GM12878 (cell line): Measurements from ENCODE around the gene B3GNT2. TPM values are rescaled to one million over a fixed set of nuclear protein-coding genes. Genes with fewer than 3 reads are reported as not detected.

ENCODE experiments used
- BACH1 ChIP-seq: fragments of 450-650 bp; IDR thresholded peaks from 2 replicates; pipeline ENCODE4 v1.6.1; 2017; ENCODE audit warnings: mild to moderate bottlenecking, borderline replicate concordance
- CBX5 ChIP-seq: sonication (generic); IDR thresholded peaks from 2 replicates; pipeline ENCODE4 v1.6.1; 2016; ENCODE audit warnings: low read depth, moderate library complexity, mild to moderate bottlenecking, inconsistent platforms
- DPF2 ChIP-seq: fragments of 450-650 bp; IDR thresholded peaks from 2 replicates; pipeline ENCODE4 v1.6.1; 2017; ENCODE audit warnings: mild to moderate bottlenecking
- LARP7 ChIP-seq: fragments of 450-650 bp; IDR thresholded peaks from 2 replicates; pipeline ENCODE4 v1.6.1; 2017; ENCODE audit warnings: mild to moderate bottlenecking
- MTA2 ChIP-seq: fragments of 450-650 bp; IDR thresholded peaks from 2 replicates; pipeline ENCODE4 v1.6.1; 2016; ENCODE audit warnings: low read depth, mild to moderate bottlenecking, moderate library complexity
- NFIC ChIP-seq: IDR thresholded peaks from 2 replicates; pipeline ENCODE4 v1.6.1; 2012; ENCODE audit warnings: low read depth, mild to moderate bottlenecking, inconsistent platforms, low read length, moderate library complexity
- STAT3 ChIP-seq: IDR thresholded peaks from 2 replicates; pipeline ENCODE4 v1.6.1; 2011; ENCODE audit warnings: low read depth, low read length, improper control_type of control experiment
- TCF3 ChIP-seq: IDR thresholded peaks from 2 replicates; pipeline ENCODE4 v1.6.1; 2012; ENCODE audit warnings: low read depth, mild to moderate bottlenecking, low read length, borderline replicate concordance; ENCODE audit not compliant: insufficient read depth
- ZNF217 ChIP-seq: fragments of 450-650 bp; IDR thresholded peaks from 2 replicates; pipeline ENCODE4 v1.6.1; 2017; ENCODE audit warnings: antibody characterized with exemption, mild to moderate bottlenecking
- ZNF384 ChIP-seq: IDR thresholded peaks from 2 replicates; pipeline ENCODE4 v1.6.1; 2012; ENCODE audit warnings: low read depth, mild to moderate bottlenecking, low read length, improper control_type of control experiment, borderline replicate concordance
- ZZZ3 ChIP-seq: IDR thresholded peaks from 2 replicates; pipeline ENCODE4 v1.6.1; 2011; ENCODE audit warnings: low read depth; ENCODE audit not compliant: control insufficient read depth, insufficient read length
- polyA plus RNA-seq, 11 experiments: library from polyadenylated mRNA; depleted of rRNA in 4 of 11; unstranded in 6 of 11; stranded (reverse) in 5 of 11; fragments of >200 nt; fragmentation: Nextera tagmentation in 4 of 11; fragmentation: Illumina TruSeq in 1 of 11; extraction: Ambion mirVana in 4 of 11; extraction: Trizol in 1 of 11; gene quantifications; 1 replicate in 1 of 11; 2 replicates in 10 of 11; pipeline versions ENCODE4 v1.2.1 to v1.2.3, GENCODE V29; 2011 to 2016; ENCODE audit warnings: inconsistent platforms in 2 of 11, missing spikeins in 2 of 11, low read depth in 1 of 11
- total RNA-seq, 4 experiments: library from RNA; depleted of rRNA in 3 of 4; stranded (reverse); fragments of >200 nt in 3 of 4; fragmentation: Illumina TruSeq in 1 of 4; extraction: Trizol in 1 of 4; gene quantifications; 2 replicates each; pipeline versions ENCODE4 v1.2.1 to v1.2.3, GENCODE V29; 2013 to 2021
- TF ChIP-seq, protein P1 (sequence below): fragments of 450-650 bp; IDR thresholded peaks from 2 replicates; pipeline ENCODE4 v1.6.1; 2017; ENCODE audit warnings: borderline replicate concordance
- TF ChIP-seq, protein P2 (sequence below): fragments of 150-350 bp; IDR thresholded peaks from 2 replicates; pipeline ENCODE4 v1.6.1; 2016; ENCODE audit warnings: low read depth, low read length
- TF ChIP-seq, protein P3 (sequence below): IDR thresholded peaks from 2 replicates; pipeline ENCODE4 v1.6.1; 2012; ENCODE audit warnings: low read length, inconsistent platforms
- TF ChIP-seq, protein P4 (sequence below): fragments of 450-650 bp; IDR thresholded peaks from 2 replicates; pipeline ENCODE4 v1.6.1; 2018; ENCODE audit warnings: mild to moderate bottlenecking, low read depth, moderate library complexity; ENCODE audit not compliant: partially characterized antibody
- TF ChIP-seq, protein P5 (sequence below): fragments of 150-350 bp; IDR thresholded peaks from 2 replicates; pipeline ENCODE4 v1.6.1; 2014; ENCODE audit warnings: mild to moderate bottlenecking, low read depth, low read length

B3GNT2 gene
- total and polyA plus RNA-seq, 10 of the 15 experiments (the other 5 are each of a cell fraction or from before 2014, with no cell fraction given): 19.7 to 103 (median 76.3) TPM

DNA sequence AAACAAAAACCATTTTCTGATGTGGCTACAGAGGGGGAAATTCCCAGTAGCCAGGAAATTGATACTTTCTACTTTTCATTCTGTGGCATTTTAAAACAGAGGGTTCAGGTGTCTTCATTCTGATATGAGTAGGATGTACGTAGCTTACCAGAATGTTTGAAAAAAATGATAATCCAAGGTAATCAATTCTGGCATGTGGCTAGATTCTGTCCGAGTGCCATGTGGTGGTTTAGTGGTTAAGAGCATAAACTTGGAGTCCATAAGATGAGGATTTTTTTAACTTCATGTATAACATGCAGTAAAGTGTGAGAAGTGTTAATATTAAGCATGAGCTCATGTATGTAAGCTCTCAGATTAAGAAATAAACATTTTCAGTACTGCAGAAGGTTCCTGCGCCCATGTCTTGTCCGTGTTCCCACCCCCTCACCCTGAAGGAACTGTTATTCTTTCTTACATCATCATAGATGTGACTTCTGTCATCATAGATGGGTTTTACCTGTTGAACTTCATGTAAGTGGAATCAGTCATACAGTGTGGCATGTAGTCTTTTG, 4.5 kb downstream of the B3GNT2 start (continued):
- TF ChIP-seq, protein P1, sequence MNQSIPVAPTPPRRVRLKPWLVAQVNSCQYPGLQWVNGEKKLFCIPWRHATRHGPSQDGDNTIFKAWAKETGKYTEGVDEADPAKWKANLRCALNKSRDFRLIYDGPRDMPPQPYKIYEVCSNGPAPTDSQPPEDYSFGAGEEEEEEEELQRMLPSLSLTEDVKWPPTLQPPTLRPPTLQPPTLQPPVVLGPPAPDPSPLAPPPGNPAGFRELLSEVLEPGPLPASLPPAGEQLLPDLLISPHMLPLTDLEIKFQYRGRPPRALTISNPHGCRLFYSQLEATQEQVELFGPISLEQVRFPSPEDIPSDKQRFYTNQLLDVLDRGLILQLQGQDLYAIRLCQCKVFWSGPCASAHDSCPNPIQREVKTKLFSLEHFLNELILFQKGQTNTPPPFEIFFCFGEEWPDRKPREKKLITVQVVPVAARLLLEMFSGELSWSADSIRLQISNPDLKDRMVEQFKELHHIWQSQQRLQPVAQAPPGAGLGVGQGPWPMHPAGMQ: no peak
- TF ChIP-seq DPF2 (no peak), LARP7 (no peak), STAT3 (0 out of 2 replicates have a peak, but pooled peaks have one; percentile 38), BACH1 (no peak), NFIC (peak; percentile 60), CBX5 (no peak), TCF3 (no peak), MTA2 (no peak; the same call in 1 of the 2 replicates), ZZZ3 (no peak), ZNF384 (peak; percentile 76), ZNF217 (no peak)
- TF ChIP-seq, protein P2, sequence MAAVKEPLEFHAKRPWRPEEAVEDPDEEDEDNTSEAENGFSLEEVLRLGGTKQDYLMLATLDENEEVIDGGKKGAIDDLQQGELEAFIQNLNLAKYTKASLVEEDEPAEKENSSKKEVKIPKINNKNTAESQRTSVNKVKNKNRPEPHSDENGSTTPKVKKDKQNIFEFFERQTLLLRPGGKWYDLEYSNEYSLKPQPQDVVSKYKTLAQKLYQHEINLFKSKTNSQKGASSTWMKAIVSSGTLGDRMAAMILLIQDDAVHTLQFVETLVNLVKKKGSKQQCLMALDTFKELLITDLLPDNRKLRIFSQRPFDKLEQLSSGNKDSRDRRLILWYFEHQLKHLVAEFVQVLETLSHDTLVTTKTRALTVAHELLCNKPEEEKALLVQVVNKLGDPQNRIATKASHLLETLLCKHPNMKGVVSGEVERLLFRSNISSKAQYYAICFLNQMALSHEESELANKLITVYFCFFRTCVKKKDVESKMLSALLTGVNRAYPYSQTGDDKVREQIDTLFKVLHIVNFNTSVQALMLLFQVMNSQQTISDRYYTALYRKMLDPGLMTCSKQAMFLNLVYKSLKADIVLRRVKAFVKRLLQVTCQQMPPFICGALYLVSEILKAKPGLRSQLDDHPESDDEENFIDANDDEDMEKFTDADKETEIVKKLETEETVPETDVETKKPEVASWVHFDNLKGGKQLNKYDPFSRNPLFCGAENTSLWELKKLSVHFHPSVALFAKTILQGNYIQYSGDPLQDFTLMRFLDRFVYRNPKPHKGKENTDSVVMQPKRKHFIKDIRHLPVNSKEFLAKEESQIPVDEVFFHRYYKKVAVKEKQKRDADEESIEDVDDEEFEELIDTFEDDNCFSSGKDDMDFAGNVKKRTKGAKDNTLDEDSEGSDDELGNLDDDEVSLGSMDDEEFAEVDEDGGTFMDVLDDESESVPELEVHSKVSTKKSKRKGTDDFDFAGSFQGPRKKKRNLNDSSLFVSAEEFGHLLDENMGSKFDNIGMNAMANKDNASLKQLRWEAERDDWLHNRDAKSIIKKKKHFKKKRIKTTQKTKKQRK: no peak
- TF ChIP-seq, protein P3, sequence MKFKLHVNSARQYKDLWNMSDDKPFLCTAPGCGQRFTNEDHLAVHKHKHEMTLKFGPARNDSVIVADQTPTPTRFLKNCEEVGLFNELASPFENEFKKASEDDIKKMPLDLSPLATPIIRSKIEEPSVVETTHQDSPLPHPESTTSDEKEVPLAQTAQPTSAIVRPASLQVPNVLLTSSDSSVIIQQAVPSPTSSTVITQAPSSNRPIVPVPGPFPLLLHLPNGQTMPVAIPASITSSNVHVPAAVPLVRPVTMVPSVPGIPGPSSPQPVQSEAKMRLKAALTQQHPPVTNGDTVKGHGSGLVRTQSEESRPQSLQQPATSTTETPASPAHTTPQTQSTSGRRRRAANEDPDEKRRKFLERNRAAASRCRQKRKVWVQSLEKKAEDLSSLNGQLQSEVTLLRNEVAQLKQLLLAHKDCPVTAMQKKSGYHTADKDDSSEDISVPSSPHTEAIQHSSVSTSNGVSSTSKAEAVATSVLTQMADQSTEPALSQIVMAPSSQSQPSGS: 0 out of 2 replicates have a peak, but pooled peaks have one; percentile 31
- TF ChIP-seq, protein P4, sequence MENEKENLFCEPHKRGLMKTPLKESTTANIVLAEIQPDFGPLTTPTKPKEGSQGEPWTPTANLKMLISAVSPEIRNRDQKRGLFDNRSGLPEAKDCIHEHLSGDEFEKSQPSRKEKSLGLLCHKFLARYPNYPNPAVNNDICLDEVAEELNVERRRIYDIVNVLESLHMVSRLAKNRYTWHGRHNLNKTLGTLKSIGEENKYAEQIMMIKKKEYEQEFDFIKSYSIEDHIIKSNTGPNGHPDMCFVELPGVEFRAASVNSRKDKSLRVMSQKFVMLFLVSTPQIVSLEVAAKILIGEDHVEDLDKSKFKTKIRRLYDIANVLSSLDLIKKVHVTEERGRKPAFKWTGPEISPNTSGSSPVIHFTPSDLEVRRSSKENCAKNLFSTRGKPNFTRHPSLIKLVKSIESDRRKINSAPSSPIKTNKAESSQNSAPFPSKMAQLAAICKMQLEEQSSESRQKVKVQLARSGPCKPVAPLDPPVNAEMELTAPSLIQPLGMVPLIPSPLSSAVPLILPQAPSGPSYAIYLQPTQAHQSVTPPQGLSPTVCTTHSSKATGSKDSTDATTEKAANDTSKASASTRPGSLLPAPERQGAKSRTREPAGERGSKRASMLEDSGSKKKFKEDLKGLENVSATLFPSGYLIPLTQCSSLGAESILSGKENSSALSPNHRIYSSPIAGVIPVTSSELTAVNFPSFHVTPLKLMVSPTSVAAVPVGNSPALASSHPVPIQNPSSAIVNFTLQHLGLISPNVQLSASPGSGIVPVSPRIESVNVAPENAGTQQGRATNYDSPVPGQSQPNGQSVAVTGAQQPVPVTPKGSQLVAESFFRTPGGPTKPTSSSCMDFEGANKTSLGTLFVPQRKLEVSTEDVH: no peak
- TF ChIP-seq, protein P5, sequence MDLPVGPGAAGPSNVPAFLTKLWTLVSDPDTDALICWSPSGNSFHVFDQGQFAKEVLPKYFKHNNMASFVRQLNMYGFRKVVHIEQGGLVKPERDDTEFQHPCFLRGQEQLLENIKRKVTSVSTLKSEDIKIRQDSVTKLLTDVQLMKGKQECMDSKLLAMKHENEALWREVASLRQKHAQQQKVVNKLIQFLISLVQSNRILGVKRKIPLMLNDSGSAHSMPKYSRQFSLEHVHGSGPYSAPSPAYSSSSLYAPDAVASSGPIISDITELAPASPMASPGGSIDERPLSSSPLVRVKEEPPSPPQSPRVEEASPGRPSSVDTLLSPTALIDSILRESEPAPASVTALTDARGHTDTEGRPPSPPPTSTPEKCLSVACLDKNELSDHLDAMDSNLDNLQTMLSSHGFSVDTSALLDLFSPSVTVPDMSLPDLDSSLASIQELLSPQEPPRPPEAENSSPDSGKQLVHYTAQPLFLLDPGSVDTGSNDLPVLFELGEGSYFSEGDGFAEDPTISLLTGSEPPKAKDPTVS: no peak
